GM18873 (cell line): ENCODE measurements around the gene OR52R1.
"Not testable (repeated sequence)": the region's sequence is repeated elsewhere in the genome, so short reads cannot be mapped to it uniquely, and the experiment has no call there.

ENCODE experiments used
- ATAC-seq: cut with Tn5 transposase; IDR thresholded peaks from one replicate; pipeline ENCODE4 v1.9.1; 2021; ENCODE audit warnings: mild to moderate bottlenecking, moderate library complexity, moderate number of reproducible peaks; ENCODE audit not compliant: unreplicated experiment, low FRiP score

Gene OR52R1

DNA sequence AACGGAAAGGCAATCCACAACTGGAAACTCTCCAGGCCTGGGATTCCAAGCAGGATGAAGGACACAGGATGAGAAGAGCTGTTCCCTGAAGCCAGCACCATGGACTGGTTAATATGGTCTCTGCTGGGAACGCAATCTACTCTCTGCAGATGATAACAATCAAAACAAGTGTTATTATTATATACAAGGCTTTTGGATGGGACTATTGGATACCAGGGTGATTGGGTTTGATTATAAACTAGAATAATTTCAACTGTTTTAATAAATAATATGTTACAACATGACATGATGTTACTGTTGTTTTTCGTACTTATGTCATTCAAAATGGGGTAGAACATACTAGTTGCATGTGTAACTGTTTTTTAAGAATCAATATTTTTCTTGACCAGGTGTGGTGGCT lies at the start of gene OR52R1:
Gene OR52R1 (minus strand): TSS at position 101 of the 400 bp plus-strand sequence. CDS start 0 bp downstream, at position 101.
- no peak for ATAC-seq

DNA sequence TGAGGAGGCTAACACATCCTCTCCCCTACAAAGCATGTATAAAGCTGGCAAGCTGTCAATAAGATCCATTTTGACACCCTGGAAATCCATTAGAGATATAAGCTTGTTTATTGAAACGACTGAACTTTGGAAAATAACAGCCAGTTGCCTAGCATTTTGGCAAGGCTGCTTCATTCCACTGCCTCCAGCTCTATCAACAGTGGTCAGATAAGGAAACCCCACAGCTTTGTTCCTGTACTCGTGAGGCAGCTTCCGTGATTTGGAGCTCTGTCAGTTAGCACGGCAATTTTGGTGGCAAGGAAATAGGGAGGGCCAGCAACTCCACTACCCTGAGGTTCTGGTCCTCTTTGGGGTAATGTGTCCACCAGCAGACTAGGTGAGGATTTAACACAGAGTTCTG lies 46.9 kb upstream of the OR52R1 start:
- no peak for ATAC-seq

DNA sequence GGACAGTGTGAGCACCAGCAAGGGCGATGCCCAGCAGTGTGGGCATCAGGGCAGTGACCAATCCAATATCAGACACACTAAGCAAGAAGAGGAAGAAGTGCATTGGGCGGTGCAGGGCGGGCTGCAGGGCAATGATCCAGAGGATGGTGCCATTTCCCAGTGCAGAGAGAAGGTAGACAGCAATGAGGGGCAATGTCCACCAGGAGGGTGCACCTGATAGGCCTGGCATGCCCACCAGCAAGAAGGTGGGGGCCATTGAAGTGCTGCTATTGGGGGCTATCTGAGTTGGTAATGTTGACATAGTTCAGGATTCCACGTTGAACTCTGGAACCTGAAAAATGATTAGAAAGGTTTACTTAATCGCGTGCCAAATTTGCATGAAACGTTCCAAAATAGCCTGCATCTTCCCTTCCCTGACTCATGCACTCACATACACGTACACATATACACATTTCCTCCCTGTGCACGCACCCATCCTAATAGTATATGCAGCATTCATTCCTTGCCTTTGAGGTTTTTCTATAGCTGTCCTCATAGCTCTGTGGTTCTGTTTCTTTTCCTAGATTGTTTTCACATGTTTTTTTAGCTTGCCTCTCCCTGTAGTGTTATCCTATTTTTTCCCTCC lies 44.8 kb upstream of the OR52R1 start, which contains the start of gene OR51S1:
Gene OR51S1 (minus strand): TSS at position 301 of the 625 bp plus-strand sequence. CDS start 0 bp downstream, at position 301.
- no peak for ATAC-seq

DNA sequence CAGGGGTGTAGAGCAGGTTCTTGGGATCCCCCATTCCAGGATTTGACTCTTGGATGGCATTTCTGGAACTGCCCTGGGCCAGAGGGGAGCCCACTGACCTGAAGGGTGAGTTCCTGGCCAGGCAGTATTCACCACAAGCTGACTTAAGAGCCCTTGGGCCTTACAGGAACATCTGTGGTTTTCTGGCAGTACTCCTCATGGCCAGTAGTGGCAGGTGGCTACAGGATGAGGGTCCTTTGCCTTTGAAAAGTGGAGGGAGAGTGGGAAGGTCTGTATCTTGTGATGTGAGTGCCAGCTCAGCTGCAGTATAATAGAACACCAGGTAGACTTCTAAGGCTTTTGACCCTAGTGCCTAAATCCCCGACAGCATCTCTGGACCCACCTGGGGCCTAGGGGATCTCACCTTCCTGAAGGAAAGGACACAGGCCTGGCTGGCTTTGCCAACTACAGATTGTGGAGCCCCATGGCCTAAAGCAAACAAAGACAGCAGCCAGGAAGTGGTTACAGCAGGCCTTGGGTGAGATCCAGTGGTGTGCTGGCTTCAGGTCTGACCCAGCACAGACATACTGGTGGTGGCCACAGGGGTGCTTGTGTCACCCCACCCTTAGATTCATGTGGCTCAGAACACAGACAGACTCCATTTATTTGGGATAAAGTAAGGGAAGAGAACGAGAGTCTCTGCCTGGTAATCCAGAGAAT lies 35.8 kb upstream of the OR52R1 start:
- no peak for ATAC-seq

DNA sequence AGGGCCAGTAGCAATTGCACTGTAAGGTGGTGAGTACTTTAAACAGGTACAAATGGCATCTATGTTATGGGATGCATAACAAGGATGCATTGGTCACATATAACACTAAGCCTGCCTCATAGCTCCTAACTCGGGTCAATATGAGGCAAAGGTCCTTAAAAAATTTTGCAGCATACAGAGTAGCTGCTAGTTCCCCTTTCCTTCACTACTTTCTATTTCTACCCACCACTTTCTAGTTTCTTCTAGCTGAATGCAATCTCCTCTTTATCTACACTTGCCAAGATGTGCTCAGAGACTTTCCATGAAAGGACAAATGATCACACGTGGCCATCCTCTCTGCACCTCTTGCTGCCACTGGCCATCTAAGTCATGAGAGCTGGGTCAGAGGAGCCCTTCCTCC lies 26.7 kb upstream of the OR52R1 start:
- no peak for ATAC-seq

DNA sequence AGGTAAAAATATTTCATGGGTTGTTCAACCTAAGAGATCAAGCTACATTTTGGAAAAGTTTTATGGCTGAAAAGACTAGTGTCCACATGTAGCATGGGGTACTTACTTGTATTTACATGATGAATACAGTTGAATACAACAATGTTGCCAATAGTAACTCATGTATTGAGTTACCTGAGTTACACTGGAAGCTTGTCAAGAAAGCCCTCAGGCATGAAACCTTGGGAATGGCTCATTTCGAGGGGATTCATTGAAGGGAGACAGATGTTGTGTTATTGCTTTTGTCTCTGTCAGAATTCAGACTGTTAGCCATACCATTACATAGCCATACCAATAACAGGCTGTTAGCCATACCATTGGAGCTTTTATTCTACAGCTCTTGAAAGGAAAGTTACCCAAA lies 26.2 kb upstream of the OR52R1 start:
- no peak for ATAC-seq

DNA sequence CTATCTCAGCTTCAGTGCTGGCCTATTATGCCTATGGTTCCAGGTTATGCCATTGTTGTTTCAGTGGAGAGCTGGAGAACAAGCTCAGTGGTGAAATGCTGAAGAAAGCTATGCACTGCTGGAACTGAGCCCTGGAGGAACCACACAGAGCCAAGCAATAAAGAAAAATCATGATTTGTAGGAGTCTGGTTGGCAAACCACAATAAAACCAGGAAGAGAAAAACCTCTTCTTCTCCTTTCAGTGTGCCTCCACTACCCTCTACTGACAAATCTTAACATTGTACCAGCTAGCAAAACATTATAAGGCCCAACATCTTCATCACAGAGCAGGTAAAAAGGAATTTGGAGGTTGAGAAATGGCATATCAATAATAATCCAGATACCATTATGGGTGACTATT lies 22.2 kb upstream of the OR52R1 start:
- ATAC-seq = no peak

DNA sequence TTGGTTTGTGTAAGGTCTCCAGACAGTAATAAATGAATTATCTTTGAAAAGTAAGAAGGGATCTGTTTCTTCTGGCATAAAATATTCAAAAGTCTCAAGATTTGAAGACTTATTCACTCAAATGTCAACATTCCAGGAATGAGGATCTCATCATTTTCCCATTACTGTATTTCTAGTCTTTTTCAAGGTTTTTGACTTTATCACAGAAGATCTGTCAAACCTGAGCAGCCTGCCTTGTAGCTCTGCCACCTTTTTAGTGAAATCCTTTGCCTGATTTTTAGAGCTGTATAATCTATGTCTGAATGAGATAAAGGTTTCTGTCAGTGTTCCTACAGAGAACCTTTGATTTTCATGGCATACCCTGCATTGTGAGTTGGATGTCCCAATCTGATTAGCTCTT lies 21.0 kb upstream of the OR52R1 start:
- no peak for ATAC-seq

DNA sequence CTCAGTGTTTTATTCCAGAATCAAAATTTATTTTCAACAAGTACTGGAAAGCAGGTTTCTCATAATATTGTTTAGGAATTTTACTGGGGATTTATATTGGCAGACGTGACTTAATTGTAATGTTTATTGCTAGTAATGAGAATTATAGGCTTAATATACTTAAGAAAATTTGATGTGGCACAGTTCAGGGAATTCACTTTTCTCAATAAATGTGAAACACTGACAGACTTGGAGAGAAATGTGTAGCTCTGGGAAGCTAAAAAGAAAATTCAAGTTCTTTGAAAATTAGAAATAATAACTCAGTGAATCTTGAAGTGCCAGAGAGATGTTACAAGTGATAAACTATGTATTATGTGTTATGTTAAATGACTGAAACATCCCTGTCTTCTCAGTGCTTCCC lies 16.8 kb upstream of the OR52R1 start, which contains the start of gene OR51F2:
Gene OR51F2 (plus strand): TSS at position 301 of the 400 bp plus-strand sequence. CDS start 101 bp downstream, outside the sequence.
- no peak for ATAC-seq

DNA sequence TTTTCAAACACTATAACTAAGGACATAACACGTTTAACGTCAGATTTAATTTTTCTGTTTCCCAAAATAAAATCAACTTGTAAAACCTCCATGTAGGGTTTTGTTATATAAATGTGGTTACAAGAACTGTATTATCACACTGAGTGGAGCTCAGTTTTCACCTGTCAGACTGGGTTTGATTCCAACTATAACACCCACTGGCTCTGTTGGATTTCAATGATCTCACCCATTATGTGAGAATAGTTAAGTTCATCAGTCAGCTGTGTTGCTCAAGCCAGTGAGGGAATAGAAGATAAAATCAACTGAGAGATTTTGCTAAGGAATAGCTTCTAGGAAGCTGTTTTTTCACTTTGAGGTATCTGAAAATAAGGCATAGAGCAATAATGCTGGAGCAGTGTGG lies 5.1 kb upstream of the OR52R1 start:
- ATAC-seq = no peak

DNA sequence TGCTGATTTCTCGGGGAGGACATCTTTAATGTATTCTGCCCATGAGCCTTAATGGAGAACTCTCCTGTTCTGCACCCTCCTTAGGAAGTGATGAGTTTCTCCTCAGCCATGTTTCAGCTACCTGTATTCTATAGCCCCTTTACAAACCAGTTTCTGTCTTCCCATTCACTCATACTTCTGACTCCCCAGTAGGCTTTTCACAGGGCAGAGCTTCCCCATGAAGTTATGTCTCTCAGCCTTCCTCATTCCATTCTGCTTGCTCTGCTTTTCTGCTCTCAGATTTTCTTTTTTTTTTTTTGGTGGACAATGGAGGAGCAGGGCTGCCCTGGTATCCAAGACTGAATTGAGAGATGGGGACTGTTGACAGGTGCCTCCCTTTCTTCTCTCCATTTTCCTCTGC lies 4.3 kb upstream of the OR52R1 start:
- ATAC-seq = no peak

DNA sequence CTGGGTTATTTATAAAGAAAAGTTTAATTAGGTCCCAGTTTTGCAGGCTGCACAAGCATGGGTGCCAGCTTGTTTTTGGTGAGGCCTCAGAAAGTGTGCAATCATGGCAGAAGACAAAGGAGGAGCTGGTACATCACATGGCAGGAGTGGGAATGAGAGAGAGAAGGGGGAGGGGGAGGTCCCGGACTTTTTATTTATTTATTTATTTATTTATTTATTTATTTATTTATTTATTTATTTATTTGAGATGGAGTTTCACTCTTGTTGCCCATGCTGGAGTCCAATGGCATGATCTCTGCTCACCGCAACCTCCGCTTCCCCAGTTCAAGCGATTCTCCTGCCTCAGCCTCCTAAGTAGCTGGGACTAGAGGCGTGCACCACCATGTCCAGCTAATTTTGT lies 2.9 kb downstream of the OR52R1 start:
- not testable (repeated sequence) for ATAC-seq

DNA sequence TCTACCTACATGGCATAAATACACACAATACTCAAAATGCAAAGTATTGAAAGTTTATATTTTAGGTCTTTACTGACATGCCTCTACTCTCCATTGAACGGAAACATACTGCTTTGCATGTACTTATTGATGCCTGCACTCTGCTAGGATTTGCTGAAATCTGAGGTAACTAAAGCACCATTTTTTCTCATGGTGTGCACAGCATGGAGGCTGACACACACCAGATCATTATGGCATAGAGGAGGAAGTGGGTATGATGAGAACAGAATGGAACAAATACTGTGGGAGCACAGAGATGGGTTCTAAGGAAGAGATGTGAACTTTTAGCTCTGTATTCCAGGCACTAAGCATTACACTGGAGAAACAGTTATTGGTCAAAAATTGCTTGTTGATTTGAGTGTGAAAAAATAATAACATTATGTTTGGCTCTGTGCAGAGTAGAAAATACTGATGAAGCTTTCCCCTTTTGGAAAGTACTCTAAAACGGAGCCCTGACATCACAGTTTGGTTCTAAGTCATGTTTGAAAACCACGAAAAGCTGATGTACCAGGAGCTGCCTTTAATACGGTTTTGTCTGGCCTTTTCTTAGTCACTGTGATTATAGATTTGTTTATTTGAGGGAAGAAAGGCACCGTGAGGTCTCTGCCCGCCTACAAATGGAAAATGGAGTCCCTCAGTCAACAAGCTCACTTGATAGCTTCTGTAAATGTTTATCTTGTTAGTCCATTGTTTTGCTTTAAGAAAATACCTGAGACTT lies 5.6 kb downstream of the OR52R1 start:
- ATAC-seq = no peak

DNA sequence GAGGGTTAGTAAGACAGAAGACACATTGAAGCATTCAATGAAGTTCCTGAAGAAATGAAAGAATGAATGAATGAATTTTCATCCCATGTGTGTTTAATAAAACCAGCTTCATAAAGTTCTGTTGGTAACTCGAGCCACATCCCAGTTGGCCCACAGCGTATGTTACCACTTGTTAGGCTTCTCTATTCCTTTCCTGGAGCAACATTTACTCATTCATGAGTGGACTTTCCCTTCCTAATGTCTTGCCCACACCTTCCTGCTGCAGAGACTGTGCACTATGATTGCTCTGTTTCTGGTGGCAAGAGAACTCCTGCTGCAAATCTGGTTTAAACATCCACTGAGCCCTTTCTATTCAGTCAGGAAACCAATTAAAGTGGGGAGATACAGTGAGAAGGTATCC lies 7.0 kb downstream of the OR52R1 start:
- ATAC-seq = no peak

DNA sequence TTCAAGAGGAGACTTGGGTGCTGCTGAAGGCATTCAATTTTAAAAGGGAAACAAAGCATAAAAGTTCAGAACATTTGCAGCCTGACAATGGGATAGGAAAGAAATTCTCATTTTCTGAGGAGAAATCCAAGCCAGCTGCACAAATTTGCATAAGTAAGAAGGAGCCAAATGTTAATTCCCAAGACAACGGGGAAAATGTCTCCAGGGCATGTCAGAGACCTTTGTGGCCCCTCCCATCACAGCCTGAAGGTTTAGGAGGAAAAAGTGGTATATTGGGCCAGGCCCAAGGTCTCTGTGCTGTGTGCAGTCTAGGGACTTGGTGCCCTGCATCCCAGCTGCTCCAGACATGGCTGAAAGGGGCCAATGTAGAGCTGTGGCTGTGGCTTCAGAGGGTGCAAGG lies 21.7 kb downstream of the OR52R1 start:
- no peak for ATAC-seq

DNA sequence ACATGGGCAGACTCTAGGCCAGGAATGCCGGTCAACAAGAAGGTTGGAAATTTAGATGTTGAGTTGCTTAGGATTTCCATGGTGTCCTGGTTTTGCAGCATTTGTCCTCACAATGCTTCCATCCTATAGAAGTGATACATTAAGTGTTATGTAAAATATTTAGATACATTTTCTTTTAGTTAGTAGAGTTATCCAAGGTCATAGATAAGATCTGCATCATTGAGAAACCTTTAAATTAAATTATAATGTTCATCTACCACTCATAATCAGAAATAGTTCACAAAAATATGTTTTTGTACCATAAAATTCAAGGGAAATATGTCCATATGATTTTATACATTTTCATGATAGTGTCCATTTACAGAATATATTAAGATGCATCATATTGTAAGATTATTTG lies 34.3 kb downstream of the OR52R1 start, which contains the start of gene OR51F1:
Gene OR51F1 (minus strand): TSS at position 101 of the 400 bp plus-strand sequence. CDS start 0 bp downstream, at position 101.
- ATAC-seq = no peak

DNA sequence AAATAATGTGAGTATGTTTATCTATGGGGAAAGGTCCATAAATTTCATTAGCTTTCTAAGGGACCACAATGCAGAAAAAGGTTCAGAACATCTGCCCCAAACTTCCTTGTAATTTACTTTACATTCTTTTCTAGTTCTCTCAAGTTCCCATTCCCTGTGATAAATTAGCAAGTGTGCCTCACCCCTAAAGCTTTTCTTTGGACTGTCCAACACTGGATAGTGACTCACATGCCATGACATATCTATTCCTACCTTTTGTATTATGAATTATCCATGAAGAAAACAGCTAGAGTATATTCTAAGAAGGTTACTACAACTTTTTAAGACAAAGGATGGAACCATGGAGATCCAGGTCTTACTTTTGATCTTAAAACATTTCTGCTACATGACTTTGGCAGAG lies 36.1 kb downstream of the OR52R1 start:
- ATAC-seq = no peak

DNA sequence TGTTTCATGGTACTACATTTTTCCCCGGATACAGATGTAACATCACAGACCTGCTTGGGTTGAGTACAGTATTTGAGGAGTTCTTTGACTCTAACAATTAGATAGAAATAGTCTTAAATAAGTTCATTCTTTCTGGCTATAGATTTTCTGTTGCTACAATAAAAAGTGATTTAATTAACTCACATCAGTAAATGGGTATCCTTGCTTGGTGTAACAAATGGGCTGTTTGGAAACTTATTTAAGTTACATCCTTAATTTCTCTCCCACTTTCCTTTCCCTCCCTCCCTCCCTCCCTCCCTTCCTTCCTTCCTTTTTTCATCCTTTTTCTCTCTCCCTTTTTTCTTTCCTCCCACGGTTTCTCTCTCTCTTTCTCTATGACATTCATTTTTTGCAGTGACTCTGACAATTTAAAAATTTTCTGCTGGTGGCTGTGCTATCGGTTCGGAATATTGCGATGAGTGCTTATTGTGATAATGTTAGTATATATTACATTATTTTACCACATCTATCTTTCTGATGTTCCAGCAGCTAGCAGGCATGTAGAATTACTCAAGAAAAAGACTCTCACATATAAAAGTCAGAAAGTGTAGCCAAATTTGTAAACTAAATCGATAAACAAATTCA lies 37.6 kb downstream of the OR52R1 start:
- ATAC-seq = no peak

DNA sequence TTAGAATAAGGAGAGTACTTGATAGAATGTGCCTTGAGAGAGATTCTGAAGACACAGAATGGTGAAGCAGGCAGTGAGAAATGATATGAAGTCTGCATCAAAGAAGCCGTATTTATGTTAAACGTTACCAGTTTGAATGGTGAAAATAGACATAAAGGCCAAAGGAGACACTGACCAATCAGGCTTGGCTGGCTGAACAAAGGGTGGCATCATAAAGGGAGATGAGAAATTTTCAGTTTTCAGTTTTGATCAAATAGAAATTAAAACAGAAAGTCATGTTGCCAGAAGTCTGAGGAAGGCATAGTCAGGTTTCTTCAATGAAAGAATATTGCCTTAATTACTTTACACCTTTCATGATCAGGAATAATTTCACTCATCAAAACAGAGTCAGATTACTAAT lies 41.1 kb downstream of the OR52R1 start:
- no peak for ATAC-seq
